Cerebellar cortex (tissue), 1 donor: ENCODE measurements around the gene PRSS50.
"Not testable (repeated sequence)": the region's sequence is repeated elsewhere in the genome, so short reads cannot be mapped to it uniquely, and the experiment has no call there.

Experiments
- DNase-seq: peaks from one replicate; pipeline ENCODE4 v3.0.0-alpha.2; 2015; ENCODE audit warnings: low spot score

Gene PRSS50

GRCh38 chr3:46708401-46709156 lies 9.1 kb downstream of the PRSS50 start:
- DNase-seq = no peak

- DNase-seq = no peak
Measured at GRCh38 chr3:46707601-46708011, 10.1 kb downstream of the PRSS50 start.

- no peak for DNase-seq
Measured at GRCh38 chr3:46706771-46707582, 10.7 kb downstream of the PRSS50 start.

GRCh38 chr3:46705751-46706552 lies 11.7 kb downstream of the PRSS50 start:
- no peak for DNase-seq

- DNase-seq = peak; percentile 88
Measured at GRCh38 chr3:46705022-46705530, 12.6 kb downstream of the PRSS50 start.

- DNase-seq = not testable (repeated sequence)
Measured at GRCh38 chr3:46704346-46704745, 13.3 kb downstream of the PRSS50 start.

GRCh38 chr3:46703013-46703520 lies 14.6 kb downstream of the PRSS50 start:
- DNase-seq = no peak

GRCh38 chr3:46702246-46703012 lies 15.2 kb downstream of the PRSS50 start:
- DNase-seq = peak; percentile 39

- DNase-seq = no peak
Measured at GRCh38 chr3:46701181-46701939, 16.3 kb downstream of the PRSS50 start, which contains the start of gene TMIE. Gene TMIE (plus strand): TSS chr3:46701392. CDS start chr3:46701488, 96 bp downstream.

- peak; percentile 78 for DNase-seq
Measured at GRCh38 chr3:46700772-46701171, 16.9 kb downstream of the PRSS50 start.

- DNase-seq = no peak
Measured at GRCh38 chr3:46699676-46700523, 17.8 kb downstream of the PRSS50 start.

- peak; percentile 55 for DNase-seq
Measured at GRCh38 chr3:46695962-46696894, 21.4 kb downstream of the PRSS50 start.

- DNase-seq = peak; percentile 67
Measured at GRCh38 chr3:46695177-46695961, 22.3 kb downstream of the PRSS50 start.

- no peak for DNase-seq
Measured at GRCh38 chr3:46694520-46694919, 23.1 kb downstream of the PRSS50 start.

GRCh38 chr3:46693892-46694226 lies 23.8 kb downstream of the PRSS50 start:
- DNase-seq = no peak

GRCh38 chr3:46693038-46693891 lies 24.4 kb downstream of the PRSS50 start, which contains the start of gene ALS2CL:
Gene ALS2CL (minus strand): TSS chr3:46693679. CDS start chr3:46689440, 4,239 bp downstream.
- peak; percentile 43 for DNase-seq
